ENCODE measurements around the gene PDE9A.

The PDE9A gene

DNA sequence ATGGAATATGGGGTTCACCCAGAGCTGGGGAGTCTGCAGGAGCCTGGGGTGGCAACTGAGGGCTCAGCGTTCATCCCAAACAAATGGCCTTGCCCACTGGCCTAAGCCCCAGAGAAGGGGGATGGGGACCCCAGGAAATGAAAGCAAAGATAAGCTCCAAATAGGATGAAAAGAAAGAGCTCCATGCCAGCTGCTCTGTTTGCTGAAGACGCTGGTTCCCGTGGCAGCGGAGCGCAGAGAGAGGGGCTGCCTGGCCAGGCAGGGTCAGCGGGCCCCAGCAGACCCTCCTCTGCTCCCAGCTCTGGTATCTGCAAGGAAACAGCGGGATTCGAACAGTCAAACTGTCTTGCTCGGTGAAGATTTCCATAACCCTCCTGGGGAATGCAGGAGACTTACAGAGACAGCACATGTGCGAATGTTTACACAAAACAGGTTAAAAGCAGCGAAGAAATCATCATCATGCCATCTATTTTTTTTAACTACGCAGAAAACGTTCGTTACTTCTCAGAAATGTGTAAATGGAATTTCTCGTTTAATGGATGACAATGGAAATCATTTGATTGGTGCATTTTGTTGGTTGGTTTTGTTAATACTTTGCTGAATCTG is 94.4 kb downstream of the PDE9A start:
- H3K9ac ChIP-seq (ENCODE audit: low read depth, low read length) = no peak overlapping the region

DNA sequence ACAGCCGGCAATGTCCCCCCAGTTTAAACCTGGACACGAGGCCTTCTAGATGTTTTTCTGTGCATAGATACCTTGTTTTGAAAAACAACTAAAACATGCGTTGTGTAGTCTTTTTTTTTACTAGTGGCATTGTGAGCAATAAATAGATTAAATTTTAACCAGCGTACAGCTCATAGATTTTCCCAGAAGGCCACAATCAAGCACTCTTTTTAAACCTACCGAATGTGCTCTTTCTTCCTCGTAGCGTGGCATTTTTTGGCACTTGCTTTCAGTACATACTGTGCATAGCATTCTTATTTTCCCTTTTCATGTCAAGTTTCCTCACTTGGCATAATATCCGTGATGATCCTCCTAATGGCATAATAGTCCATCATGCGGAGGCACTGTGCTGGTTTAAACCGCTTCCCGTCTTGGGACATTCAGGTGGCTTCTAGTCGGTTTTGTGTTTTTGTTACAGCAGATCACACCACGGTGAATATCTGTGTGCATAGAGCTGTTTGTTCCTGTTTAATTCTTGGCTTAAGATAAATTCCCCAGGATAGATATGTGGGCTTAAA is 95.3 kb downstream of the PDE9A start:
- H3K27ac ChIP-seq (ENCODE audit: low read length) = no peak overlapping the region
- no peaks in the 10 kb centered on the region for H3K4me1 ChIP-seq (ENCODE audit: insufficient read depth, low read length)
- no peak for TF ChIP-seq EZH2 (IDR thresholded peaks at IDR 0.05; ENCODE audit: borderline replicate concordance, low read depth, low read length, severe bottlenecking)
- TF ChIP-seq, protein P1, sequence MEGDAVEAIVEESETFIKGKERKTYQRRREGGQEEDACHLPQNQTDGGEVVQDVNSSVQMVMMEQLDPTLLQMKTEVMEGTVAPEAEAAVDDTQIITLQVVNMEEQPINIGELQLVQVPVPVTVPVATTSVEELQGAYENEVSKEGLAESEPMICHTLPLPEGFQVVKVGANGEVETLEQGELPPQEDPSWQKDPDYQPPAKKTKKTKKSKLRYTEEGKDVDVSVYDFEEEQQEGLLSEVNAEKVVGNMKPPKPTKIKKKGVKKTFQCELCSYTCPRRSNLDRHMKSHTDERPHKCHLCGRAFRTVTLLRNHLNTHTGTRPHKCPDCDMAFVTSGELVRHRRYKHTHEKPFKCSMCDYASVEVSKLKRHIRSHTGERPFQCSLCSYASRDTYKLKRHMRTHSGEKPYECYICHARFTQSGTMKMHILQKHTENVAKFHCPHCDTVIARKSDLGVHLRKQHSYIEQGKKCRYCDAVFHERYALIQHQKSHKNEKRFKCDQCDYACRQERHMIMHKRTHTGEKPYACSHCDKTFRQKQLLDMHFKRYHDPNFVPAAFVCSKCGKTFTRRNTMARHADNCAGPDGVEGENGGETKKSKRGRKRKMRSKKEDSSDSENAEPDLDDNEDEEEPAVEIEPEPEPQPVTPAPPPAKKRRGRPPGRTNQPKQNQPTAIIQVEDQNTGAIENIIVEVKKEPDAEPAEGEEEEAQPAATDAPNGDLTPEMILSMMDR (IDR thresholded peaks at IDR 0.05; ENCODE audit: borderline replicate concordance, extremely low read depth, low read length, poor library complexity, severe bottlenecking) = no peak

More for the DNA sequence above, 94.4 kb downstream of the PDE9A start:
- Histone ChIP-seq H3K27me3 (ENCODE audit: insufficient read depth, low read length, poor library complexity) (no peaks in the 10 kb centered on the region), H2AFZ (ENCODE audit: low read depth, low read length) (no peak overlapping the region), H3K79me2 (ENCODE audit: insufficient read depth, low read length) (no peaks in the 10 kb centered on the region), H3K27ac (ENCODE audit: low read length) (no peak overlapping the region), H3K9me3 (ENCODE audit: insufficient read depth, low read length, severe bottlenecking) (no peaks in the 10 kb centered on the region), H3K36me3 (ENCODE audit: insufficient read depth, low read length) (no peaks in the 10 kb centered on the region), H4K20me1 (ENCODE audit: insufficient read depth, low read length) (no peaks in the 10 kb centered on the region), H3K4me1 (ENCODE audit: insufficient read depth, low read length) (no peaks in the 10 kb centered on the region), H3K4me3 (ENCODE audit: low read depth in 1 of 2, low read length in 2 of 2) (no peak overlapping the region), H3K4me2 (ENCODE audit: insufficient read depth, low read length) (no peak overlapping the region)
- no peak for TF ChIP-seq EZH2 (IDR thresholded peaks at IDR 0.05; ENCODE audit: borderline replicate concordance, low read depth, low read length, severe bottlenecking)
- TF ChIP-seq, protein P1 (IDR thresholded peaks at IDR 0.05; ENCODE audit: borderline replicate concordance, extremely low read depth, low read length, poor library complexity, severe bottlenecking) = no peak
- DNase-seq (no peak), ATAC-seq (ENCODE audit: insufficient read depth, low read depth) (no peak)

DNA sequence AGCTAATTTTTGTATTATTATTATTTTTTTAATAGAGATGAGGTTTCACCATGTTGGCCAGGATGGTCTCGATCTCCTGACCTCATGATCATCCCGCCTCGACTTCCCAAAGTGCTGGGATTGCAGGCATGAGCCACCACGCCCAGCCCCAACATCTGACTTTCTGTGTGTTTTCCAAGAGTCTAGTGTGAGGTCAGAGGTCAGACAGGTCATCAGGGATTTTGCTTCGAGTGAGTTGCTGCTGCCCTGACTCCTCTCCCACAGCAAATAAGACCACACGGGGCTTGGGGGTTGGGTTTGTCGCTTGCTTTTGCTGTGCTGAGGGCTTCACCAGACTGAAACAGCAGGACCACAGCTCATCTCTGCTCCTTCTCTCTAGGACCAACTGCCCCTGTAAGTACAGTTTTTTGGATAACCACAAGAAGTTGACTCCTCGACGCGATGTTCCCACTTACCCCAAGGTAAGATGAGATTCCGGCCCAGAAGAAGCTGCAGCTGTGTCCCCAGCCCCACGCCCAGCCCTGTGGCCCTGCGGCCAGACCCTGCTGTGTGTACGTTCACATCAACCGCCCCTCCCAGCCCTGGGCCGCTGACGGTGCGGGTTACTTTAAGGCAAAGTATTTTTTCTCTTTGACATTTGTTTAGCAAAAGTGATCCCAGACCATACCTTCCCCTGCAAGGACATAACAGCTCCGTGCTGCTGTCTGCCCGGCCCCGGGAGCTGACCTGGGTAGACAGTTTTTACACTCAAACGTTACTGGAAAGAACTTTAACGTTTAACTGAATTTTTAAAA is 97.5 kb downstream of the PDE9A start:
- no peak overlapping the region for H2AFZ ChIP-seq (ENCODE audit: low read depth, low read length)
- no peak overlapping the region for H3K4me3 ChIP-seq (ENCODE audit: low read depth in 1 of 2, low read length in 2 of 2)
- H3K27ac ChIP-seq (ENCODE audit: low read length) = no peak overlapping the region
- no peaks in the 10 kb centered on the region for H3K79me2 ChIP-seq (ENCODE audit: insufficient read depth, low read length)
- H3K27me3 ChIP-seq (ENCODE audit: insufficient read depth, low read length, poor library complexity) = no peaks in the 10 kb centered on the region
- H4K20me1 ChIP-seq (ENCODE audit: insufficient read depth, low read length) = no peaks in the 10 kb centered on the region
- H3K4me2 ChIP-seq (ENCODE audit: insufficient read depth, low read length) = no peak overlapping the region
- H3K36me3 ChIP-seq (ENCODE audit: insufficient read depth, low read length) = no peaks in the 10 kb centered on the region
- TF ChIP-seq, protein P1 (IDR thresholded peaks at IDR 0.05; ENCODE audit: borderline replicate concordance, extremely low read depth, low read length, poor library complexity, severe bottlenecking) = no peak
- TF ChIP-seq EZH2 (IDR thresholded peaks at IDR 0.05; ENCODE audit: borderline replicate concordance, low read depth, low read length, severe bottlenecking) = no peak
- DNase-seq (no peak), ATAC-seq (ENCODE audit: insufficient read depth, low read depth) (no peak)
- no peaks in the 10 kb centered on the region for H3K9me3 ChIP-seq (ENCODE audit: insufficient read depth, low read length, severe bottlenecking)
- no peaks in the 10 kb centered on the region for H3K4me1 ChIP-seq (ENCODE audit: insufficient read depth, low read length)
- H3K9ac ChIP-seq (ENCODE audit: low read depth, low read length) = no peak overlapping the region

More for the DNA sequence above, 95.3 kb downstream of the PDE9A start:
- ATAC-seq (ENCODE audit: insufficient read depth, low read depth) = no peak
- Histone ChIP-seq H3K27me3 (ENCODE audit: insufficient read depth, low read length, poor library complexity) (no peaks in the 10 kb centered on the region), H4K20me1 (ENCODE audit: insufficient read depth, low read length) (no peaks in the 10 kb centered on the region), H3K79me2 (ENCODE audit: insufficient read depth, low read length) (no peaks in the 10 kb centered on the region), H3K4me2 (ENCODE audit: insufficient read depth, low read length) (no peak overlapping the region), H3K36me3 (ENCODE audit: insufficient read depth, low read length) (no peaks in the 10 kb centered on the region), H2AFZ (ENCODE audit: low read depth, low read length) (no peak overlapping the region), H3K4me3 (ENCODE audit: low read depth in 1 of 2, low read length in 2 of 2) (no peak overlapping the region), H3K9me3 (ENCODE audit: insufficient read depth, low read length, severe bottlenecking) (no peaks in the 10 kb centered on the region), H3K9ac (ENCODE audit: low read depth, low read length) (no peak overlapping the region)
- no peak for DNase-seq

Measured in DND-41 (cell line).